ENCODE measurements around the gene NOVA2. TPM values are rescaled to one million over a fixed set of nuclear protein-coding genes. Genes with fewer than 3 reads are reported as not detected.

NOVA2 gene
- total RNA-seq, 1 experiment from 2014 or later = not detected

- ChIA-PET CTCF (no interaction called here), POLR2A (ENCODE audit: unreplicated experiment) (no interaction called here)
- intact Hi-C loops (cut with micrococcal nuclease; ENCODE audit: unreplicated experiment) = no loop called here
- Histone ChIP-seq H3K4me1 (replicated peaks; ENCODE audit: insufficient read depth) (no peaks in the 10 kb centered on the region), H3F3A (ENCODE audit: insufficient read depth, low read depth) (peaks cover 21% of the 10 kb centered on the region), H3K4me3 (no peak overlapping the region), H3K36me3 (ENCODE audit: low read depth) (no peaks in the 10 kb centered on the region), H3K9me2 (ENCODE audit: insufficient read depth) (no peaks in the 10 kb centered on the region), H3K27me3 (ENCODE audit: insufficient read depth, low read depth) (peaks cover 66% of the 10 kb centered on the region), H3K79me2 (ENCODE audit: low read depth) (no peaks in the 10 kb centered on the region), H4K20me1 (ENCODE audit: insufficient read depth) (no peaks in the 10 kb centered on the region), H2AFZ (no peak overlapping the region), H3K9me3 (ENCODE audit: insufficient read depth, low read depth) (no peaks in the 10 kb centered on the region), H3K27ac (no peak overlapping the region), H3K4me2 (no peak overlapping the region)
- BruUV-seq (replicated peaks) = no TSS peak
- TF ChIP-seq CTCF (conservative IDR thresholded peaks at IDR 0.05) = no peak
- TF ChIP-seq EZH2 (IDR thresholded peaks at IDR 0.05; ENCODE audit: low read depth) = no peak
- DNase-seq = no peak
Observed at GRCh38 chr19:45976178-45976577, 2.5 kb upstream of the NOVA2 start.

- H3K4me3 ChIP-seq = no peak overlapping the region
- no TSS peak for BruUV-seq (replicated peaks)
- no peaks in the 10 kb centered on the region for H3K9me3 ChIP-seq (ENCODE audit: insufficient read depth, low read depth)
- TF ChIP-seq EZH2 (IDR thresholded peaks at IDR 0.05; ENCODE audit: low read depth) (no peak), CTCF (conservative IDR thresholded peaks at IDR 0.05) (no peak)
- H3F3A ChIP-seq (ENCODE audit: insufficient read depth, low read depth) = peaks cover 21% of the 10 kb centered on the region
- no peaks in the 10 kb centered on the region for H3K36me3 ChIP-seq (ENCODE audit: low read depth)
- peaks cover 73% of the 10 kb centered on the region for H3K27me3 ChIP-seq (ENCODE audit: insufficient read depth, low read depth)
- POLR2A ChIA-PET (ENCODE audit: unreplicated experiment) = no interaction called here
- no peaks in the 10 kb centered on the region for H3K4me1 ChIP-seq (replicated peaks; ENCODE audit: insufficient read depth)
- H4K20me1 ChIP-seq (ENCODE audit: insufficient read depth) = no peaks in the 10 kb centered on the region
- H3K4me2 ChIP-seq = no peak overlapping the region
- H3K79me2 ChIP-seq (ENCODE audit: low read depth) = no peaks in the 10 kb centered on the region
- no peaks in the 10 kb centered on the region for H3K9me2 ChIP-seq (ENCODE audit: insufficient read depth)
- intact Hi-C loops (cut with micrococcal nuclease; ENCODE audit: unreplicated experiment) = no loop called here
- no peak for DNase-seq
- H3K27ac ChIP-seq = no peak overlapping the region
- no peak overlapping the region for H2AFZ ChIP-seq
- CTCF ChIA-PET = interaction anchor here (0.7 kb wide), 1 partner anchor 92 kb away, joined by 3 read pairs; no protein-coding TSS in a partner anchor
Observed at GRCh38 chr19:45975306-45976070, 1.8 kb upstream of the NOVA2 start.

- Histone ChIP-seq H3K4me2 (no peak overlapping the region), H3K27ac (no peak overlapping the region), H4K20me1 (ENCODE audit: insufficient read depth) (no peaks in the 10 kb centered on the region), H3K27me3 (ENCODE audit: insufficient read depth, low read depth) (peaks cover 88% of the 10 kb centered on the region), H3K9me2 (ENCODE audit: insufficient read depth) (no peaks in the 10 kb centered on the region), H3K4me1 (replicated peaks; ENCODE audit: insufficient read depth) (no peaks in the 10 kb centered on the region), H3K79me2 (ENCODE audit: low read depth) (no peaks in the 10 kb centered on the region), H3F3A (ENCODE audit: insufficient read depth, low read depth) (peaks cover 21% of the 10 kb centered on the region), H3K9me3 (ENCODE audit: insufficient read depth, low read depth) (no peaks in the 10 kb centered on the region), H2AFZ (no peak overlapping the region), H3K36me3 (ENCODE audit: low read depth) (no peaks in the 10 kb centered on the region), H3K4me3 (no peak overlapping the region)
- POLR2A ChIA-PET (ENCODE audit: unreplicated experiment) = no interaction called here
- intact Hi-C loops (cut with micrococcal nuclease; ENCODE audit: unreplicated experiment) = no loop called here
- no peak for DNase-seq
- TF ChIP-seq CTCF (conservative IDR thresholded peaks at IDR 0.05) (no peak), EZH2 (IDR thresholded peaks at IDR 0.05; ENCODE audit: low read depth) (no peak)
- CTCF ChIA-PET = no interaction called here
- BruUV-seq (replicated peaks) = no TSS peak
Observed at GRCh38 chr19:45972947-45973540, 621 bp downstream of the NOVA2 start.
